Activated CD4-positive, alpha-beta T cell treated with anti-CD3 and anti-CD28 coated beads, Interleukin-2, amount 50 U/mL, for 16 hours (primary cell): ENCODE data around the gene MEMO1.
"Not testable (repeated sequence)": the region's sequence is repeated elsewhere in the genome, so short reads cannot be mapped to it uniquely, and the experiment has no call there.

Experiments
- DNase-seq: peaks from one replicate; pipeline ENCODE4 v3.0.0-alpha.2; 2020

MEMO1 gene

GRCh38 chr2:32010670-32011484, at the start of gene MEMO1:
Gene MEMO1, minus strand, starts transcription at chr2:32011008. Its CDS starts 761 bp downstream, at chr2:32010247.
- DNase-seq = peak; percentile 95

GRCh38 chr2:32060266-32060665, 49.5 kb upstream of the MEMO1 start:
- no peak for DNase-seq

DNA sequence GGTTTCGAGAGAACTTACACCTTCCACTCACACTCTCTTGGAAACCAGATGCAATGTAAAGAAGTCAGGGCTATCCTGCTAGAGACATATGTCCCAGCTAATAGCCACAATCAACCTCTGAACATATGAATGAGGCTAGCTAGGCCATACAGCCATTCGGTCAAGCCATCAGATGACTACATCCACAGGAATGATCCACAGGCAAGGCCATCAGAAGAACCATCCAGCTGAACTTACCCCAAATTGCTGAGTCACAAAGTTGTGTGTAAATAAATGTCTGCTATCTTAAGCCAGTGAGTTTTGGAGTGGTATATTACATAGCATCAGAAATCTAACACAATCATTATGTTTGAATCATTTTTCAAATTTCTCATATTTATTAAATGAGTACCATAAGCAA, 47.3 kb upstream of the MEMO1 start:
- DNase-seq = no peak

- not testable (repeated sequence) for DNase-seq
Measured at GRCh38 chr2:32054583-32054982, 43.8 kb upstream of the MEMO1 start.

- no peak for DNase-seq
Measured at GRCh38 chr2:32051836-32052439, 41.1 kb upstream of the MEMO1 start.

GRCh38 chr2:32043561-32043960, 32.8 kb upstream of the MEMO1 start:
- no peak for DNase-seq

GRCh38 chr2:32039447-32040219, 28.8 kb upstream of the MEMO1 start, which contains the start of gene DPY30:
Gene DPY30, minus strand, starts transcription at chr2:32039805. Its CDS starts 349 bp downstream, at chr2:32039456.
- peak; percentile 94 for DNase-seq

- not testable (repeated sequence) for DNase-seq
Measured at GRCh38 chr2:32034198-32034887, 23.5 kb upstream of the MEMO1 start.

DNA sequence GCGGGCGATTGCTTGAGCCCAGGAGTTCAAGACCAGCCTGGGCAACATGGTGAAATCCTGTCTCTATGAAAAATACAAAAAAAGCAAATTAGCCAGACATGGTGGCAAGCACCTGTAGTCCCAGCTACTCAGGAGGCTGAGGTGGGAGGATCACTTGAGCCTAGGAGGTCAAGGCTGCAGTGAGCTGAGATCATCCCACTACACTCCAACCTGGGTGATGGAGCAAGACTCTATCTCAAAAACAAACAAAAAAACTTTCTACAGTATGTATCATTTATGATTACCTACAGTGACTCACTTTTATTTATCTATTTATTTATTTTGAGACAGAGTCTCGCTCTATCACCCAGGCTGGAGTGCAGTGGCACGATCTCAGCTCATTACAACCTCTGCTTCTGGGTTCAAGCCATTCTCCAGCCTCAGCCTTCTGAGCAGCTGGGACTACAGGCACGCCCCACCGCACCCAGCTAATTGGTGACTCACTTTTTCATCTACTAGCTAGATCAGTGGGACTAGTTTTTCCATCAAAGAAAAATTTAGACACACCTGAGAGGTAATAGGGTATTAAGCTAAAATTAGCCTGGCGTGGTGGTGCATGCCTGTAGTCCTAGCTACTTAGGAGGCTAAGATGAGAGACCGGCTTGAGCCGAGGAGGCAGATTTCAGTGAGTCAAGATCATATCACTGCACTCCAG, 8.1 kb upstream of the MEMO1 start:
- not testable (repeated sequence) for DNase-seq

DNA sequence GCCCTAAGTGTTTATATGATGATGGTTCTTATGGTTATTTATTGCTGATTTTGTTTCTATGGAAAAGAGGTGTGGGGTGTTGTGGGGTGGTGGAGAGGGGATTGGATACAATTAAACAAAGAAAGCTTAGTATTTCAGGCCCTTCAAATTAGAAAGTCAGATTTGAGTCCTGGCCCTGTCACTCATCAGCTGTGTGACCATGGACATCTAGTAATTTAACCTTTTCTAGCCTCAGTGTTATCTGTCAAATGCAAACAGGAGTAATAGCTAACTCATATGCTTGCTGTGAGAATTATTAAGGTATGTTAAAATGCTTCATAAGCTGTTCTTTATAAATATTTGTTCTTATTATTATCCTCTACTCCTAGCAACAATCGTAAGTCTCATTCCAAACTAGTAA, 2.1 kb upstream of the MEMO1 start:
- no peak for DNase-seq

- DNase-seq = no peak
Measured at GRCh38 chr2:32011485-32011960, 715 bp upstream of the MEMO1 start.

DNA sequence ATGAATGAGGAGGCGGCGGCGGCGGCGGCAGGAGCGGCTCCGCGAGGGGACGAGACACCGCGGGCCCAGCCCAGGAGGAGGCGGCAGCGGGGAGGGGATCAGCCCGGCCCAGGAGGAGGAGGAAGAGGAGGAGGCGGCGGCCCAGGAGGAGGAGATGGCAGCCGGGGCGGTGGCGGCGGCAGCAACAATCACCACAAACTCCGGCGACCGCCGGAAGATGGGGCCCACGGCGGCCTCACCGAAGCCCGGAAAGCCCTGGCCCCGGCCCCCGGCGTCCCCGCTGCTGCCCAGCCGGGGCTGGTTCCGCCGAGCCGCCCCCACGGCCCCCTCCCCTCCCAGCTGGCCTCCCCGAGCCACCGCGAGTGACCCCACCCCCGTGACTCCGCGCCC, 533 bp downstream of the MEMO1 start:
- peak; percentile 74 for DNase-seq

- DNase-seq = peak; percentile 25
Measured at GRCh38 chr2:32009516-32010256, 1.1 kb downstream of the MEMO1 start.

DNA sequence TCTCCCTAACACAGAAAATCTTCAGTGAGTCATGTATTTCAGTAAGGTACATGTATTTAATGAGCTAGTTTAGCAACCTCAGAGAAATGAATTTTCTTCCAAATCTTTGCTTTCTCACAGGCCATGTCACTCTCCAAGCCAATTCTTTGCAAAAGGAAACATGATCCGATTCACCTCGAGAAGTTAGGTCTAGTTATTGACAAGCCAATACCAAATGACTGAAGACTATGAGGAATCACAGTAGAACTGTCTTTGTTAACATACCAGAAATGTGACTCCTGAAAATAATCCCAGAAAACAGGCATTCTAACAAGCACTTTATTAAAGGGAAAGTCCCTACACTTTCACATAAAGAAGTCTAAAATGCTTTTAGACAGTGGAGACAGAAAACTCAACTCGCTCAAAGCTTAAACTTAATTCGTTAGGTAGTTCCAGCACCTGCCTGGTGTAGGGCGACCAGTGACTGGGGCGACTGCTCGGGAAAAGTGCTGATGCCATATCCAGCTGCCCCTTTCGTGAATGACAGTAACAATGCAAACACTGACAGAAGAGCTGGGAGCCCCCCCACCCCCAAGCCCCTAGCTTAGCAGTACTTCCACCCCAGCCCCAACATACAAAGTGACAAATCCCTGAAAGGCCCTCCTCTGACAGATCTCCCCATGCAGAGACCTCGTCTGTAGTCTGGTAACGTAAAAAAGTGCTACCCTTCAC, 1.8 kb downstream of the MEMO1 start:
- peak; percentile 21 for DNase-seq

GRCh38 chr2:32007121-32007391, 3.8 kb downstream of the MEMO1 start:
- DNase-seq = no peak

DNA sequence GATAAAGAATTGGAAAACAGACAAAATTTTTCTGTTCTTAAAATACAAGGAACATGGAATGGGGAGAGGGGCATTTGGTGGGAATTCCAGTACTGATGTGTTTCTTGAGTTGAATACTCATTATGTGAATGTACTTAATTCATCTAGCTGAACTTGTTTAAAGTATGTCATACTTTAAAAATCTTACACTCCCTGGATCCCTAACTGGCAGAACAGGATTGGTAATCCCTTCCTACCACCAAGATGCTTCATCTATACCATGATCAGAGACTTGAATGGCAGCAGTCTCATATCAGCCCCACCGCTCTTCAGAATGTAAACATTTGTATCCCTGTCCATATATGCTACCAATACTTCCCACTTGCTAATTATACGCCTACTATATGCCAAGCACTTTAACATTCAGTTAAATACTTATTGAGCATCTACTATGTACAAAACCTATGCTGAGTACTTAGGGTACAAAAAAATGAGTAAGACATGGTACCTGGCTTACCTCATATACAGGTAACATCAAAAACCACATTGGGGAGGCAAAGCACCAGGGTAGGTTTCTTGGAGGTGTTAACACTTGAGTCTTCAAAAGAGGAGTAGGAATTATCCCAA, 5.3 kb downstream of the MEMO1 start:
- DNase-seq = no peak

GRCh38 chr2:32003791-32004190, 7.0 kb downstream of the MEMO1 start:
- DNase-seq = no peak

DNA sequence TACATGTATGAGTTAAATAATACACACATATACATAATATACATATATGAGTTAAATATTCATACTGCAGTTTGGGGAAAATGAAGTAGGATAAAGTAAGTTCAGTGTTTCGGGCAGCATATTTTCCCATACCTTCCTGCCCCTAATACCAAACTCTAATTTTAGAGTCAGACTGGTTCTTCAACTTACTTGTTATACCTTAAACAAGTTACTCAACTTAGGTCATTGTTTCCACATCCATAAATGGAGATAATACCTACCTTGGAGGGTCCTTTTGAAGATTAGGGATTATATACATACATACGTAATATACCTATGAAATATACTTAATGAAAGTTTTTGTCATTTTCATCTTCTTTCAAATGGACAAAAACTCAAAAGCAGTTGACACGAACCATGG, 8.4 kb downstream of the MEMO1 start:
- DNase-seq = no peak

GRCh38 chr2:31999438-31999837, 11.4 kb downstream of the MEMO1 start:
- DNase-seq = no peak

GRCh38 chr2:31998731-31999383, 12.0 kb downstream of the MEMO1 start:
- DNase-seq = peak; percentile 16
